HEK293 (cell line): ENCODE data around the gene IFNA5.

ENCODE experiments used
- BCL11B ChIP-seq: fragments of 450-650 bp; formaldehyde crosslinking; IDR thresholded peaks from 2 replicates; pipeline ENCODE4 v1.5.1; 2016; ENCODE audit warnings: low read depth, missing biosample characterization, missing genetic modification characterization
- CTCF ChIP-seq: fragments of 450-650 bp; formaldehyde crosslinking; IDR thresholded peaks from 2 replicates; pipeline ENCODE4 v1.5.1; 2016; ENCODE audit warnings: missing biosample characterization, missing genetic modification characterization
- GLI2 ChIP-seq: fragments of 450-650 bp; formaldehyde crosslinking; IDR thresholded peaks from 2 replicates; pipeline ENCODE4; 2017; ENCODE audit warnings: missing biosample characterization, missing genetic modification characterization, low read depth, borderline replicate concordance
- GLI4 ChIP-seq: fragments of 450-650 bp; formaldehyde crosslinking; IDR thresholded peaks from 2 replicates; pipeline ENCODE4 v1.5.1; 2016; ENCODE audit warnings: missing biosample characterization, missing genetic modification characterization
- GLIS2 ChIP-seq: fragments of 450-650 bp; formaldehyde crosslinking; IDR thresholded peaks from 2 replicates; pipeline ENCODE4 v1.5.1; 2016; ENCODE audit warnings: missing biosample characterization, missing genetic modification characterization
- REPIN1 ChIP-seq: fragments of 450-650 bp; formaldehyde crosslinking; IDR thresholded peaks from 2 replicates; pipeline ENCODE4 v1.5.1; 2017; ENCODE audit warnings: missing biosample characterization, missing genetic modification characterization, low read depth
- SP2 ChIP-seq: fragments of 450-650 bp; formaldehyde crosslinking; IDR thresholded peaks from 2 replicates; pipeline ENCODE4 v1.5.1; 2016; ENCODE audit warnings: missing biosample characterization, missing genetic modification characterization
- ZBTB20 ChIP-seq: fragments of 450-650 bp; formaldehyde crosslinking; IDR thresholded peaks from 2 replicates; pipeline ENCODE4 v1.5.1; 2016; ENCODE audit warnings: missing biosample characterization, missing genetic modification characterization
- ZBTB48 ChIP-seq: fragments of 450-650 bp; formaldehyde crosslinking; IDR thresholded peaks from 2 replicates; pipeline ENCODE4 v1.5.1; 2016; ENCODE audit warnings: missing biosample characterization, missing genetic modification characterization
- ZNF239 ChIP-seq: fragments of 450-650 bp; formaldehyde crosslinking; IDR thresholded peaks from 2 replicates; pipeline ENCODE4 v1.5.1; 2016; ENCODE audit warnings: missing biosample characterization, missing genetic modification characterization
- ZNF416 ChIP-seq: fragments of 450-650 bp; formaldehyde crosslinking; IDR thresholded peaks from 2 replicates; pipeline ENCODE4 v1.5.1; 2016; ENCODE audit warnings: missing biosample characterization, missing genetic modification characterization
- ZNF423 ChIP-seq: fragments of 450-650 bp; formaldehyde crosslinking; IDR thresholded peaks from 2 replicates; pipeline ENCODE4 v1.5.1; 2016; ENCODE audit warnings: missing biosample characterization, missing genetic modification characterization
- ZNF501 ChIP-seq: fragments of 450-650 bp; formaldehyde crosslinking; IDR thresholded peaks from 2 replicates; pipeline ENCODE4 v1.5.1; 2016; ENCODE audit warnings: missing biosample characterization, missing genetic modification characterization
- ZNF510 ChIP-seq: fragments of 450-650 bp; formaldehyde crosslinking; IDR thresholded peaks from 2 replicates; pipeline ENCODE4 v1.5.1; 2018; ENCODE audit warnings: mild to moderate bottlenecking, missing genetic modification characterization, missing biosample characterization; ENCODE audit not compliant: insufficient replicate concordance
- ZNF548 ChIP-seq: fragments of 450-650 bp; formaldehyde crosslinking; IDR thresholded peaks from 2 replicates; pipeline ENCODE4 v1.5.1; 2016; ENCODE audit warnings: missing biosample characterization, missing genetic modification characterization
- ZNF701 ChIP-seq: fragments of 450-650 bp; formaldehyde crosslinking; IDR thresholded peaks from 2 replicates; pipeline ENCODE4 v1.5.1; 2016; ENCODE audit warnings: missing biosample characterization, missing genetic modification characterization
- ZNF704 ChIP-seq: fragments of 450-650 bp; formaldehyde crosslinking; IDR thresholded peaks from 2 replicates; pipeline ENCODE4 v1.5.1; 2016; ENCODE audit warnings: missing biosample characterization, missing genetic modification characterization
- ZNF830 ChIP-seq: fragments of 450-650 bp; IDR thresholded peaks from 2 replicates; pipeline ENCODE4 v1.5.0; 2018; ENCODE audit warnings: missing biosample characterization, missing genetic modification characterization, low read depth, mild to moderate bottlenecking, moderate library complexity
- ZXDB ChIP-seq: fragments of 450-650 bp; formaldehyde crosslinking; IDR thresholded peaks from 2 replicates; pipeline ENCODE4 v1.5.1; 2016; ENCODE audit warnings: missing biosample characterization, missing genetic modification characterization
- TF ChIP-seq, protein P1 (sequence below): fragments of 450-650 bp; formaldehyde crosslinking; IDR thresholded peaks from 2 replicates; pipeline ENCODE4 v1.5.1; 2017; ENCODE audit warnings: missing biosample characterization, missing genetic modification characterization
- TF ChIP-seq, protein P2 (sequence below): fragments of 450-650 bp; formaldehyde crosslinking; IDR thresholded peaks from 2 replicates; pipeline ENCODE4 v1.5.1; 2016; ENCODE audit warnings: missing biosample characterization, missing genetic modification characterization, low read depth
- TF ChIP-seq, protein P3 (sequence below): fragments of 450-650 bp; formaldehyde crosslinking; IDR thresholded peaks from 2 replicates; pipeline ENCODE4 v1.5.1; 2016; ENCODE audit warnings: missing biosample characterization, missing genetic modification characterization
- TF ChIP-seq, protein P4 (sequence below): fragments of 450-650 bp; formaldehyde crosslinking; IDR thresholded peaks from 2 replicates; pipeline ENCODE4 v1.5.1; 2016; ENCODE audit warnings: missing biosample characterization, missing genetic modification characterization
- TF ChIP-seq, protein P5 (sequence below): fragments of 450-650 bp; formaldehyde crosslinking; IDR thresholded peaks from 2 replicates; pipeline ENCODE4 v1.5.1; 2016; ENCODE audit warnings: missing biosample characterization, missing genetic modification characterization

Gene IFNA5

GRCh38 chr9:21334701-21335632 is 29.9 kb upstream of the IFNA5 start, which contains the start of gene KLHL9 (continued):
- TF ChIP-seq ZBTB48 (tag by site-specific recombination) (no peak), ZNF510 (tag by site-specific recombination) (no peak), BCL11B (tag by site-specific recombination) (no peak), GLI4 (tag by site-specific recombination) (no peak), ZXDB (tag by site-specific recombination) (peak; percentile 58), ZBTB20 (peak; percentile 40; the same call in 1 of the 2 replicates), ZNF239 (no peak), CTCF (peak; percentile 46; the same call in 1 of the 2 replicates), ZNF548 (tag by site-specific recombination) (no peak), GLI2 (tag by site-specific recombination) (no peak), ZNF830 (tag by site-specific recombination) (no peak), ZNF701 (tag by site-specific recombination) (no peak), ZNF501 (tag by site-specific recombination) (peak; percentile 80), ZNF423 (no peak), REPIN1 (tag by site-specific recombination) (no peak), ZNF416 (tag by site-specific recombination) (no peak), GLIS2 (tag by site-specific recombination) (peak; percentile 33; the same call in 1 of the 2 replicates), SP2 (tag by site-specific recombination) (peak; percentile 50), ZNF704 (no peak)
- TF ChIP-seq, protein P1, sequence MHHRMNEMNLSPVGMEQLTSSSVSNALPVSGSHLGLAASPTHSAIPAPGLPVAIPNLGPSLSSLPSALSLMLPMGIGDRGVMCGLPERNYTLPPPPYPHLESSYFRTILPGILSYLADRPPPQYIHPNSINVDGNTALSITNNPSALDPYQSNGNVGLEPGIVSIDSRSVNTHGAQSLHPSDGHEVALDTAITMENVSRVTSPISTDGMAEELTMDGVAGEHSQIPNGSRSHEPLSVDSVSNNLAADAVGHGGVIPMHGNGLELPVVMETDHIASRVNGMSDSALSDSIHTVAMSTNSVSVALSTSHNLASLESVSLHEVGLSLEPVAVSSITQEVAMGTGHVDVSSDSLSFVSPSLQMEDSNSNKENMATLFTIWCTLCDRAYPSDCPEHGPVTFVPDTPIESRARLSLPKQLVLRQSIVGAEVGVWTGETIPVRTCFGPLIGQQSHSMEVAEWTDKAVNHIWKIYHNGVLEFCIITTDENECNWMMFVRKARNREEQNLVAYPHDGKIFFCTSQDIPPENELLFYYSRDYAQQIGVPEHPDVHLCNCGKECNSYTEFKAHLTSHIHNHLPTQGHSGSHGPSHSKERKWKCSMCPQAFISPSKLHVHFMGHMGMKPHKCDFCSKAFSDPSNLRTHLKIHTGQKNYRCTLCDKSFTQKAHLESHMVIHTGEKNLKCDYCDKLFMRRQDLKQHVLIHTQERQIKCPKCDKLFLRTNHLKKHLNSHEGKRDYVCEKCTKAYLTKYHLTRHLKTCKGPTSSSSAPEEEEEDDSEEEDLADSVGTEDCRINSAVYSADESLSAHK = no peak
- TF ChIP-seq, protein P2, sequence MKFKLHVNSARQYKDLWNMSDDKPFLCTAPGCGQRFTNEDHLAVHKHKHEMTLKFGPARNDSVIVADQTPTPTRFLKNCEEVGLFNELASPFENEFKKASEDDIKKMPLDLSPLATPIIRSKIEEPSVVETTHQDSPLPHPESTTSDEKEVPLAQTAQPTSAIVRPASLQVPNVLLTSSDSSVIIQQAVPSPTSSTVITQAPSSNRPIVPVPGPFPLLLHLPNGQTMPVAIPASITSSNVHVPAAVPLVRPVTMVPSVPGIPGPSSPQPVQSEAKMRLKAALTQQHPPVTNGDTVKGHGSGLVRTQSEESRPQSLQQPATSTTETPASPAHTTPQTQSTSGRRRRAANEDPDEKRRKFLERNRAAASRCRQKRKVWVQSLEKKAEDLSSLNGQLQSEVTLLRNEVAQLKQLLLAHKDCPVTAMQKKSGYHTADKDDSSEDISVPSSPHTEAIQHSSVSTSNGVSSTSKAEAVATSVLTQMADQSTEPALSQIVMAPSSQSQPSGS (tag by site-specific recombination) = no peak
- TF ChIP-seq, protein P3, sequence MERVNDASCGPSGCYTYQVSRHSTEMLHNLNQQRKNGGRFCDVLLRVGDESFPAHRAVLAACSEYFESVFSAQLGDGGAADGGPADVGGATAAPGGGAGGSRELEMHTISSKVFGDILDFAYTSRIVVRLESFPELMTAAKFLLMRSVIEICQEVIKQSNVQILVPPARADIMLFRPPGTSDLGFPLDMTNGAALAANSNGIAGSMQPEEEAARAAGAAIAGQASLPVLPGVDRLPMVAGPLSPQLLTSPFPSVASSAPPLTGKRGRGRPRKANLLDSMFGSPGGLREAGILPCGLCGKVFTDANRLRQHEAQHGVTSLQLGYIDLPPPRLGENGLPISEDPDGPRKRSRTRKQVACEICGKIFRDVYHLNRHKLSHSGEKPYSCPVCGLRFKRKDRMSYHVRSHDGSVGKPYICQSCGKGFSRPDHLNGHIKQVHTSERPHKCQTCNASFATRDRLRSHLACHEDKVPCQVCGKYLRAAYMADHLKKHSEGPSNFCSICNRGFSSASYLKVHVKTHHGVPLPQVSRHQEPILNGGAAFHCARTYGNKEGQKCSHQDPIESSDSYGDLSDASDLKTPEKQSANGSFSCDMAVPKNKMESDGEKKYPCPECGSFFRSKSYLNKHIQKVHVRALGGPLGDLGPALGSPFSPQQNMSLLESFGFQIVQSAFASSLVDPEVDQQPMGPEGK (tag by site-specific recombination) = peak; percentile 56; the same call in 1 of the 2 replicates
- TF ChIP-seq, protein P4, sequence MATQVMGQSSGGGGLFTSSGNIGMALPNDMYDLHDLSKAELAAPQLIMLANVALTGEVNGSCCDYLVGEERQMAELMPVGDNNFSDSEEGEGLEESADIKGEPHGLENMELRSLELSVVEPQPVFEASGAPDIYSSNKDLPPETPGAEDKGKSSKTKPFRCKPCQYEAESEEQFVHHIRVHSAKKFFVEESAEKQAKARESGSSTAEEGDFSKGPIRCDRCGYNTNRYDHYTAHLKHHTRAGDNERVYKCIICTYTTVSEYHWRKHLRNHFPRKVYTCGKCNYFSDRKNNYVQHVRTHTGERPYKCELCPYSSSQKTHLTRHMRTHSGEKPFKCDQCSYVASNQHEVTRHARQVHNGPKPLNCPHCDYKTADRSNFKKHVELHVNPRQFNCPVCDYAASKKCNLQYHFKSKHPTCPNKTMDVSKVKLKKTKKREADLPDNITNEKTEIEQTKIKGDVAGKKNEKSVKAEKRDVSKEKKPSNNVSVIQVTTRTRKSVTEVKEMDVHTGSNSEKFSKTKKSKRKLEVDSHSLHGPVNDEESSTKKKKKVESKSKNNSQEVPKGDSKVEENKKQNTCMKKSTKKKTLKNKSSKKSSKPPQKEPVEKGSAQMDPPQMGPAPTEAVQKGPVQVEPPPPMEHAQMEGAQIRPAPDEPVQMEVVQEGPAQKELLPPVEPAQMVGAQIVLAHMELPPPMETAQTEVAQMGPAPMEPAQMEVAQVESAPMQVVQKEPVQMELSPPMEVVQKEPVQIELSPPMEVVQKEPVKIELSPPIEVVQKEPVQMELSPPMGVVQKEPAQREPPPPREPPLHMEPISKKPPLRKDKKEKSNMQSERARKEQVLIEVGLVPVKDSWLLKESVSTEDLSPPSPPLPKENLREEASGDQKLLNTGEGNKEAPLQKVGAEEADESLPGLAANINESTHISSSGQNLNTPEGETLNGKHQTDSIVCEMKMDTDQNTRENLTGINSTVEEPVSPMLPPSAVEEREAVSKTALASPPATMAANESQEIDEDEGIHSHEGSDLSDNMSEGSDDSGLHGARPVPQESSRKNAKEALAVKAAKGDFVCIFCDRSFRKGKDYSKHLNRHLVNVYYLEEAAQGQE = no peak
- TF ChIP-seq, protein P5, sequence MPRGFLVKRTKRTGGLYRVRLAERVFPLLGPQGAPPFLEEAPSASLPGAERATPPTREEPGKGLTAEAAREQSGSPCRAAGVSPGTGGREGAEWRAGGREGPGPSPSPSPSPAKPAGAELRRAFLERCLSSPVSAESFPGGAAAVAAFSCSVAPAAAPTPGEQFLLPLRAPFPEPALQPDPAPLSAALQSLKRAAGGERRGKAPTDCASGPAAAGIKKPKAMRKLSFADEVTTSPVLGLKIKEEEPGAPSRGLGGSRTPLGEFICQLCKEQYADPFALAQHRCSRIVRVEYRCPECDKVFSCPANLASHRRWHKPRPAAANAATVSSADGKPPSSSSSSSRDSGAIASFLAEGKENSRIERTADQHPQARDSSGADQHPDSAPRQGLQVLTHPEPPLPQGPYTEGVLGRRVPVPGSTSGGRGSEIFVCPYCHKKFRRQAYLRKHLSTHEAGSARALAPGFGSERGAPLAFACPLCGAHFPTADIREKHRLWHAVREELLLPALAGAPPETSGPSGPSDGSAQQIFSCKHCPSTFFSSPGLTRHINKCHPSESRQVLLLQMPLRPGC = no peak
